CD8-positive, alpha-beta memory T cell (primary cell): Measurements from ENCODE around the gene ASCC3. TPM values are rescaled to one million over a fixed set of nuclear protein-coding genes. Genes with fewer than 3 reads are reported as not detected.
A peak's percentile ranks its signal among the peaks of the same experiment; 100 is the strongest.

Source experiments
- CTCF ChIA-PET: fragments of 350-600 bp; sonication (Branson Sonifier 250); formaldehyde crosslinking; loops from one replicate; lab custom pipeline; 2021; ENCODE audit warnings: antibody characterized with exemption; lab: Charles Lee
- POLR2A ChIA-PET: fragments of 350-600 bp; sonication (Branson Sonifier 250); formaldehyde crosslinking; loops from one replicate; lab custom pipeline; 2021; ENCODE audit warnings: antibody characterized with exemption; lab: Charles Lee
- DNase-seq, 5 donors: peaks; one replicate each; pipeline versions ENCODE4 v3.0.0 to v3.0.0-alpha.2; 2020 to 2022; ENCODE audit warnings: mixed read lengths in 1 of 5
- H3K27ac ChIP-seq: one replicate; pipeline ENCODE4 v1.7.0; 2013; ENCODE audit warnings: low read depth, mild to moderate bottlenecking, low read length, moderate library complexity
- H3K27me3 ChIP-seq: 2 replicates; pipeline ENCODE4 v1.7.0; 2013; ENCODE audit warnings: low read length, mild to moderate bottlenecking; ENCODE audit not compliant: insufficient read depth, poor library complexity, severe bottlenecking
- H3K36me3 ChIP-seq: 2 replicates; pipeline ENCODE4 v1.7.0; 2013; ENCODE audit warnings: mild to moderate bottlenecking, low read length, moderate library complexity; ENCODE audit not compliant: insufficient read depth
- H3K4me1 ChIP-seq: 2 replicates; pipeline ENCODE4 v1.7.0; 2013; ENCODE audit warnings: mild to moderate bottlenecking, low read length, moderate library complexity; ENCODE audit not compliant: insufficient read depth
- H3K4me3 ChIP-seq: 2 replicates; pipeline ENCODE4 v1.7.0; 2013; ENCODE audit warnings: mild to moderate bottlenecking, low read length
- H3K9me3 ChIP-seq: 2 replicates; pipeline ENCODE4 v1.7.0; 2013; ENCODE audit warnings: mild to moderate bottlenecking, low read length
- H3K27ac Mint-ChIP-seq, 8 donors: one replicate each; pipeline ENCODE4 v1.8.0; 2020 to 2021; ENCODE audit warnings: mixed read lengths in 8 of 8, mild to moderate bottlenecking in 6 of 8, inconsistent platforms in 3 of 8, moderate library complexity in 3 of 8
- H3K27me3 Mint-ChIP-seq, 2 donors: one replicate each; pipeline ENCODE4 v1.8.0; 2020 to 2021; ENCODE audit warnings: mixed read lengths in 2 of 2, mild to moderate bottlenecking in 1 of 2, moderate library complexity in 1 of 2
- H3K36me3 Mint-ChIP-seq, 3 donors: one replicate each; pipeline ENCODE4 v1.8.0; 2020 to 2021; ENCODE audit warnings: mixed read lengths in 3 of 3, inconsistent platforms in 1 of 3, mild to moderate bottlenecking in 1 of 3
- H3K4me1 Mint-ChIP-seq, 3 donors: one replicate each; pipeline ENCODE4 v1.8.0; 2020 to 2021; ENCODE audit warnings: mixed read lengths in 3 of 3, inconsistent platforms in 1 of 3, mild to moderate bottlenecking in 1 of 3
- H3K4me3 Mint-ChIP-seq, 7 donors: one replicate each; pipeline ENCODE4 v1.8.0; 2020 to 2021; ENCODE audit warnings: mixed read lengths in 7 of 7, mild to moderate bottlenecking in 6 of 7, moderate library complexity in 4 of 7, inconsistent platforms in 2 of 7
- H3K9me3 Mint-ChIP-seq, 5 donors: one replicate each; pipeline ENCODE4 v1.8.0; 2020 to 2022; ENCODE audit warnings: mixed read lengths in 5 of 5, mild to moderate bottlenecking in 3 of 5, moderate library complexity in 2 of 5, inconsistent platforms in 1 of 5
- polyA plus RNA-seq: library from polyadenylated mRNA; unstranded; fragments of 300-500 nt; fragmentation: Illumina TruSeq; gene quantifications from one replicate; pipeline ENCODE4 v1.2.3, GENCODE V29; 2021
- total RNA-seq, 2 experiments: library from RNA; stranded (reverse); gene quantifications; one replicate each; pipeline ENCODE4 v1.2.3, GENCODE V29; 2021

The ASCC3 gene
- total and polyA plus RNA-seq, 3 experiments from 2014 or later, result 26.8 to 65.1 (median 64.0) TPM

GRCh38 chr6:100630536-100630935 lies 250.6 kb downstream of the ASCC3 start:
- Histone ChIP-seq H3K27ac (no peak overlapping the region), H3K36me3 (no peaks in the 10 kb centered on the region), H3K4me3 (no peak overlapping the region), H3K27me3 (no peaks in the 10 kb centered on the region), H3K4me1 (no peaks in the 10 kb centered on the region), H3K9me3 (no peaks in the 10 kb centered on the region)
- no peak for DNase-seq
- Mint-ChIP-seq H3K9me3 (no peaks in the 10 kb centered on the region), H3K27me3 (no peaks in the 10 kb centered on the region), H3K4me3 (no peak overlapping the region), H3K27ac (no peak overlapping the region), H3K36me3 (peaks cover 13 to 27% (median 20%) of the 10 kb centered on the region in 3 donors), H3K4me1 (no peaks in the 10 kb centered on the region)
- ChIA-PET POLR2A (no interaction called here), CTCF (no interaction called here)

- Mint-ChIP-seq H3K27me3 (no peaks in the 10 kb centered on the region), H3K36me3 (peaks cover 16 to 37% (median 27%) of the 10 kb centered on the region in 3 donors), H3K4me1 (no peaks in the 10 kb centered on the region), H3K27ac (peak overlapping the region in 1 of 8 donors; percentile 44), H3K4me3 (no peak overlapping the region), H3K9me3 (no peaks in the 10 kb centered on the region)
- H3K4me1 ChIP-seq, result no peaks in the 10 kb centered on the region
- H3K27ac ChIP-seq, result no peak overlapping the region
- H3K36me3 ChIP-seq, result no peaks in the 10 kb centered on the region
- DNase-seq, result no peak
- ChIA-PET POLR2A (no interaction called here), CTCF (no interaction called here)
- H3K4me3 ChIP-seq, result no peak overlapping the region
- no peaks in the 10 kb centered on the region for H3K9me3 ChIP-seq
- H3K27me3 ChIP-seq, result no peaks in the 10 kb centered on the region
Observed at GRCh38 chr6:100627911-100628758, 253.0 kb downstream of the ASCC3 start.

- Histone ChIP-seq H3K36me3 (no peaks in the 10 kb centered on the region), H3K27me3 (no peaks in the 10 kb centered on the region), H3K4me1 (no peaks in the 10 kb centered on the region), H3K4me3 (no peak overlapping the region), H3K9me3 (no peaks in the 10 kb centered on the region), H3K27ac (no peak overlapping the region)
- DNase-seq, result no peak
- peaks cover 21 to 47% (median 31%) of the 10 kb centered on the region in 3 donors for H3K36me3 Mint-ChIP-seq
- H3K9me3 Mint-ChIP-seq, result peaks cover 0 to 6% (median 2%) of the 10 kb centered on the region in 5 donors
- POLR2A ChIA-PET, result no interaction called here
- no peak overlapping the region for H3K4me3 Mint-ChIP-seq
- no peaks in the 10 kb centered on the region for H3K27me3 Mint-ChIP-seq
- H3K4me1 Mint-ChIP-seq, result no peaks in the 10 kb centered on the region
- CTCF ChIA-PET, result no interaction called here
- no peak overlapping the region for H3K27ac Mint-ChIP-seq
Observed at GRCh38 chr6:100626721-100627120, 254.4 kb downstream of the ASCC3 start.

GRCh38 chr6:100622907-100623692 lies 258.0 kb downstream of the ASCC3 start:
- H3K36me3 Mint-ChIP-seq, result peaks cover 32 to 64% (median 41%) of the 10 kb centered on the region in 3 donors
- Histone ChIP-seq H3K27ac (no peak overlapping the region), H3K27me3 (no peaks in the 10 kb centered on the region), H3K36me3 (no peaks in the 10 kb centered on the region), H3K4me3 (no peak overlapping the region), H3K4me1 (no peaks in the 10 kb centered on the region), H3K9me3 (no peaks in the 10 kb centered on the region)
- no peak overlapping the region for H3K4me3 Mint-ChIP-seq
- CTCF ChIA-PET, result no interaction called here
- peak overlapping the region in 1 of 8 donors; percentile 54 for H3K27ac Mint-ChIP-seq
- no peaks in the 10 kb centered on the region for H3K27me3 Mint-ChIP-seq
- peaks cover 0 to 11% (median 2%) of the 10 kb centered on the region in 5 donors for H3K9me3 Mint-ChIP-seq
- DNase-seq, result no peak
- no peaks in the 10 kb centered on the region for H3K4me1 Mint-ChIP-seq
- POLR2A ChIA-PET, result no interaction called here

GRCh38 chr6:100620085-100620840 lies 260.9 kb downstream of the ASCC3 start:
- H3K27me3 Mint-ChIP-seq, result no peaks in the 10 kb centered on the region
- no peaks in the 10 kb centered on the region for H3K4me1 ChIP-seq
- H3K27me3 ChIP-seq, result no peaks in the 10 kb centered on the region
- no peak for DNase-seq
- no peaks in the 10 kb centered on the region for H3K9me3 ChIP-seq
- no peak overlapping the region for H3K4me3 Mint-ChIP-seq
- POLR2A ChIA-PET, result no interaction called here
- peaks cover 42 to 62% (median 42%) of the 10 kb centered on the region in 3 donors for H3K36me3 Mint-ChIP-seq
- no peaks in the 10 kb centered on the region for H3K36me3 ChIP-seq
- CTCF ChIA-PET, result no interaction called here
- peaks cover 0 to 11% (median 2%) of the 10 kb centered on the region in 5 donors for H3K9me3 Mint-ChIP-seq
- H3K27ac ChIP-seq, result no peak overlapping the region
- H3K27ac Mint-ChIP-seq, result peak overlapping the region in 1 of 8 donors; percentile 5
- H3K4me3 ChIP-seq, result no peak overlapping the region
- no peaks in the 10 kb centered on the region for H3K4me1 Mint-ChIP-seq

- no peaks in the 10 kb centered on the region for H3K4me1 ChIP-seq
- no peak overlapping the region for H3K27ac ChIP-seq
- H3K4me3 ChIP-seq, result no peak overlapping the region
- no peaks in the 10 kb centered on the region for H3K27me3 ChIP-seq
- ChIA-PET POLR2A (no interaction called here), CTCF (no interaction called here)
- peaks cover 0 to 11% (median 2%) of the 10 kb centered on the region in 5 donors for H3K9me3 Mint-ChIP-seq
- H3K27me3 Mint-ChIP-seq, result no peaks in the 10 kb centered on the region
- no peak overlapping the region for H3K4me3 Mint-ChIP-seq
- no peaks in the 10 kb centered on the region for H3K4me1 Mint-ChIP-seq
- H3K27ac Mint-ChIP-seq, result no peak overlapping the region
- no peaks in the 10 kb centered on the region for H3K9me3 ChIP-seq
- peaks cover 36 to 58% (median 51%) of the 10 kb centered on the region in 3 donors for H3K36me3 Mint-ChIP-seq
- no peaks in the 10 kb centered on the region for H3K36me3 ChIP-seq
- DNase-seq, result no peak
Observed at GRCh38 chr6:100618351-100618671, 262.8 kb downstream of the ASCC3 start.

GRCh38 chr6:100617633-100618350 lies 263.3 kb downstream of the ASCC3 start:
- Mint-ChIP-seq H3K4me1 (no peaks in the 10 kb centered on the region), H3K9me3 (peaks cover 0 to 11% (median 2%) of the 10 kb centered on the region in 5 donors), H3K27me3 (no peaks in the 10 kb centered on the region), H3K4me3 (no peak overlapping the region), H3K27ac (no peak overlapping the region), H3K36me3 (peaks cover 34 to 55% (median 49%) of the 10 kb centered on the region in 3 donors)
- H3K4me3 ChIP-seq, result no peak overlapping the region
- no peaks in the 10 kb centered on the region for H3K36me3 ChIP-seq
- no peak overlapping the region for H3K27ac ChIP-seq
- CTCF ChIA-PET, result no interaction called here
- H3K4me1 ChIP-seq, result no peaks in the 10 kb centered on the region
- POLR2A ChIA-PET, result no interaction called here
- no peaks in the 10 kb centered on the region for H3K27me3 ChIP-seq
- no peaks in the 10 kb centered on the region for H3K9me3 ChIP-seq
- DNase-seq, result no peak
